Astrocyte of the spinal cord (primary cell): ENCODE results near the gene SSBP1.
"Not testable (repeated sequence)": the region's sequence is repeated elsewhere in the genome, so short reads cannot be mapped to it uniquely, and the experiment has no call there.

Experiments used
- DNase-seq: peaks from one replicate; pipeline ENCODE4 v3.0.0; 2011; ENCODE audit warnings: low read depth, low spot score
- H3K4me3 ChIP-seq: 2 replicates; pipeline ENCODE4 v1.5.1; 2011; ENCODE audit warnings: low read depth, mild to moderate bottlenecking, low read length, moderate library complexity
- in situ Hi-C: cut with HindIII; loops from 2 replicates; pipeline ENCODE4 v1.10.0; 2017; ENCODE audit warnings: low sequenced_read_pairs
- TF ChIP-seq, protein P1 (sequence below): IDR thresholded peaks from 2 replicates; pipeline ENCODE4 v1.5.1; 2012; ENCODE audit warnings: low read depth, mild to moderate bottlenecking, low read length, inconsistent platforms

Gene SSBP1, protein sequence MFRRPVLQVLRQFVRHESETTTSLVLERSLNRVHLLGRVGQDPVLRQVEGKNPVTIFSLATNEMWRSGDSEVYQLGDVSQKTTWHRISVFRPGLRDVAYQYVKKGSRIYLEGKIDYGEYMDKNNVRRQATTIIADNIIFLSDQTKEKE

DNA sequence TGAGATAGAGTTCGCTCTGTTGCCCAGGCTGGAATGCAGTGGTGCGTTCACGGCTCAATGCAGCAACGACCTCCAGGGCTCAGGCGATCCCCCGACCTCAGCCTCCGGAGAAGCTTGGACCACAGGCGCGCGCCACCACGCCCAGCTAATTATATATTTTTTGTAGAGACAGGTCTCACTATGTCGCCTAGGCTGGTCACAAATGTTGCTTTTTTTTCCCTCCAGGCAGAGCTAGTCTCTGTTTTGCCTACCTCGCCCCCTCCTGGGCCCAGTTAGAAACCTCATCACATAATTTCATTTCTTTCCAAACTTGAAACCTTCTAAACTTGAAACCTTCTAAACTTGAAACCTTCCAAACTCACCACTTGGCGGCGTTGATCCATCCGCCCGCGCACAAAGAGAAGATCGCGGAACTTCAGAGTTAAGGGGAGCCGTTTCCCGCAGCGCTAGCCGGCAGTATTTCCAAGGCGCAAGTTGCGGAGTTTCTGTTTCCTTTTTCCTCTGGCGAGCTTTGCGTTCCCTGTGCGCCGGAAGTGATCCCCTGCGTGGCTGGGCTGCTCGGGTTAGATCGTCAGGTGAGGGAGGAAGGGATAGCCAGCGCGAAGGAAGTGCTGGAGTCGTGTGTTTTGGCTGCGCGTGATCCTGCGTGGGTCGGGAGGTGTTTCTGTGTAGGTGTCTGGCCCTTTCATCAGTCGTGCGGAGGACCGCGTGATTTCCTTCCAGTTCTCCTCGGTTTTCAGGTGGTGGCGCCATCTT lies at the start of gene SSBP1:
Gene SSBP1, plus strand, starts transcription at position 523 of the 756 bp plus-strand sequence. CDS start 809 bp downstream, outside the sequence.
- peak; percentile 98 for DNase-seq
- in situ Hi-C loops: no loop called here
- TF ChIP-seq, protein P1, sequence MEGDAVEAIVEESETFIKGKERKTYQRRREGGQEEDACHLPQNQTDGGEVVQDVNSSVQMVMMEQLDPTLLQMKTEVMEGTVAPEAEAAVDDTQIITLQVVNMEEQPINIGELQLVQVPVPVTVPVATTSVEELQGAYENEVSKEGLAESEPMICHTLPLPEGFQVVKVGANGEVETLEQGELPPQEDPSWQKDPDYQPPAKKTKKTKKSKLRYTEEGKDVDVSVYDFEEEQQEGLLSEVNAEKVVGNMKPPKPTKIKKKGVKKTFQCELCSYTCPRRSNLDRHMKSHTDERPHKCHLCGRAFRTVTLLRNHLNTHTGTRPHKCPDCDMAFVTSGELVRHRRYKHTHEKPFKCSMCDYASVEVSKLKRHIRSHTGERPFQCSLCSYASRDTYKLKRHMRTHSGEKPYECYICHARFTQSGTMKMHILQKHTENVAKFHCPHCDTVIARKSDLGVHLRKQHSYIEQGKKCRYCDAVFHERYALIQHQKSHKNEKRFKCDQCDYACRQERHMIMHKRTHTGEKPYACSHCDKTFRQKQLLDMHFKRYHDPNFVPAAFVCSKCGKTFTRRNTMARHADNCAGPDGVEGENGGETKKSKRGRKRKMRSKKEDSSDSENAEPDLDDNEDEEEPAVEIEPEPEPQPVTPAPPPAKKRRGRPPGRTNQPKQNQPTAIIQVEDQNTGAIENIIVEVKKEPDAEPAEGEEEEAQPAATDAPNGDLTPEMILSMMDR: peak; percentile 90
- H3K4me3 ChIP-seq: peak within 1 kb of the TSS; percentile 97

DNA sequence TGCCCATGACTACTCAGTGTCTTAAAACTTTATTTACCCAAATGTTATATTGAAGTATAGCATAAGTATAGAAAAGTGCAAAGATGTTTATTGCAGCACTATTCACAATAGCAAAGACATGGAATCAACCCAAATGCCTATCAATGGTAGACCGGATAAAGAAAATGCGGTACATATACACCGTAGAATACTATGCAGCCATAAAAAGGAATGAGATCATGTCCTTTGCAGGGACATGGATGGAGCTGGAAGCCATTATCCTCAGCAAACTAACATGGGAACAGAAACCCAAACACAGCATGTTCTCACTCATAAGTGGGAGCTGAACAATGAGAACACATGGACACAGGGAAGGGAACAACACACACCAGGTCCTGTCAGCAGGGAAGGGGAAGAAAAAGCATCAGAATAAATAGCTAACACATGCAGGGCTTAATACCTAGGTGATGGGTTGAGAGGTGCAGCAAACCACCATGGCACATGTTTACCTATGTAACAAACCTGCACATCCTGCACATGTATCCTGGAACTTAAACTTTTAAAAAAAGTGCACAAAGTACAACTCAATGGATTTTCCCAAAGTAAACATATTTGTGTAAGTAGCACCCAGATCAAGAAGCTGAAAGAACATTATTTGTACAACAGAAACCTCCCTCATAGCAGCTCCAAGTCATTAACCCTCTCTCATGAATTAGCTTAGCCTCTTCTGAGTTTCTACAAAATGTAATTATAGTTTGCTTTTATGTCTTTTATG lies 48.9 kb upstream of the SSBP1 start:
- in situ Hi-C loops, DNase-seq, H3K4me3 ChIP-seq: not testable (repeated sequence)

DNA sequence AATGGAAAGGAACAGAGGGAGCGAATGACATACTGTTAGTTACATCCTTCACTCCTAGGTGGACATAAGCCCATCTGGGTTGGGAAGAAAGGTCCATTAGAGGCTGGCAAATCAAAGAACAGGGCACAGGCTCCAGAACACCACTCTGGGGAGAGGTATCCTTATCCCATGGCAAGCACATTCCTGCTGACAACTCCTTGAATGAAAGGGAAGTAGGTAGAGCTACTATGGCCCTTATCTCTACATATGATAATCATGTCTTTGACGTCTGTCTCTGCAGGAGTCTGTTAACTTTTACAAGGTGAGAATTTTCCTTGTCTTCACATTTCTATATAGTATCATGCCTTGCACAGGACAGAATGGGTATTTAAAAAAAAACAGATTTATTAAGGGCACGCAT lies 46.6 kb upstream of the SSBP1 start:
- DNase-seq: no peak
- in situ Hi-C loops: no loop called here
- TF ChIP-seq, protein P1: no peak
- no peak overlapping the region for H3K4me3 ChIP-seq

DNA sequence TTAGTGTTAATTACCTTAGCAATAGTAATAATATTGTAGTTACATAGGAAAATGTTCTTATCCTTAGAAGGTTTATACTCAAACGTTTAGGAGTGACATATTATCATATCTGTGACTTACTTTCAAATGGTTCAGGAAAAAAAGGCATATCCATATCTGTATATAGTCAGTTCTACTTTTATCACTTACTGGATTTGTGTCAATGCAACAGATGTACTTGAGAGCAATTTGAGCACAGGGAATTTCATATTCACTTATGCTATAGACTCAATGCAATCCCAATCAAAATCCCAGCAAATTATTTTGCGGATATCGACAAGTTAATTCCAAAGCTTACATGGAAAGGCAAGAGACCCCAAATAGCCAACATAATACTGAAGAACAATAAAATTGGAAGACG lies 46.2 kb upstream of the SSBP1 start:
- TF ChIP-seq, protein P1: no peak
- no peak overlapping the region for H3K4me3 ChIP-seq
- DNase-seq: no peak
- in situ Hi-C loops: no loop called here

DNA sequence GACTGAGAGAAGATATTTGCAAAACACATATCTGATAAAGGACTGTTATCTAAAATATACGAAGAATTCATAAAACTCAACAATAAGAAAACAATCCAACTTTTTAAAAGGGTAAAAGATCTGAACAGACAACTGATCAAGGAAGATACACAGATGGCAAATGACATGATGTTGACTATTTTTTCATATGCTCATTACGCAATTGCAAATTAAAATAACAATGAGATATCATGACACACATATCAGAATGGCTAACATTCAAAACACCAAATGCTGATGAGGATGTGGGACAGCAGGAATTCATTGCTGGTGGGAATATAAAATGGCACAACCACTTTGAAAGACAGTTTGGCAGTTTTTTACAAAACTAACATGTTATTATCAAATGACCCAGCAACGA lies 45.1 kb upstream of the SSBP1 start:
- no peak overlapping the region for H3K4me3 ChIP-seq
- TF ChIP-seq, protein P1: no peak
- in situ Hi-C loops: no loop called here
- no peak for DNase-seq

DNA sequence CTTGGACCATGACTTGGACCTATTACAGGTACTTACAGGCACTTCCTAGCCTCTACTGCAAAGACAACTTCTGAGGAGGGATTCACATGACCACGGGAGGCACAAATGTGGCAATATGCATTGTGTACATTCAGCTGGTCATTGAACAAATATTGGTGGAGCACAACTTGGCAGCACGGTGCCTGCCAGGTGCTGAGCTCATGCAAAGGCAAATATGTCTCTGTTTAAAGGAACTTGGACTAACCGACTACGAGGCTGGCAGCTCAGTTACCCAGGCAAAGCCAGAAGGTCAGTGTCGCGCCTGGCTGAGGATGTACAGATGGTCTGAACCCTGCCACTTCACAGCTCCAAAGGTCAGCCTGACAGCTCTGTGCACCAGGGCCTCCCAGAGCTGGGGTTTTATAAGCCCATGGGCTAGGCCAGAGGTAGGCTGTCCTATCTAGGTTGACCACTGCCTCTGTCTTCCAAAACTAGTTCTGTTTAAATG lies 42.3 kb upstream of the SSBP1 start:
- TF ChIP-seq, protein P1: no peak
- no peak for DNase-seq
- in situ Hi-C loops: no loop called here
- no peak overlapping the region for H3K4me3 ChIP-seq
